ENCODE measurements around the gene ZCCHC7.

DNA sequence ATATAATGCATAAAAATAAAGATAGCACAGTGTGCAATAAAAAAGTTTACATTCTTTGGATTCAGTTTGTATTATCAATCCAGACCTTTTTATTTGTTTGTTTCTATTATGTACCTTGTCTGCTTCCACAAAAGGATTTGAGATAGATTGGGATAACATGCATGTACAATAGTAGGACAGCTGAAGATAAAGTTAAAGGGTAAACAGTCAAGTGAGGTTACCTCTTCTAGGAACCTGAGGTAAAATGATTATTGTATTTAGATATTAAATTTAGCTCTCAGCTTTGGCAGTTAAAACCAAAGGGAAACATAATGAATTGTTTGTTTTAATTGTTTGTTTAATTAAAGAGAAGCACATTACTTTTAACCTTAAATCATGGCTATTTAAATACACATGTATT is 81.7 kb downstream of the ZCCHC7 start:
- TF ChIP-seq, protein P1, sequence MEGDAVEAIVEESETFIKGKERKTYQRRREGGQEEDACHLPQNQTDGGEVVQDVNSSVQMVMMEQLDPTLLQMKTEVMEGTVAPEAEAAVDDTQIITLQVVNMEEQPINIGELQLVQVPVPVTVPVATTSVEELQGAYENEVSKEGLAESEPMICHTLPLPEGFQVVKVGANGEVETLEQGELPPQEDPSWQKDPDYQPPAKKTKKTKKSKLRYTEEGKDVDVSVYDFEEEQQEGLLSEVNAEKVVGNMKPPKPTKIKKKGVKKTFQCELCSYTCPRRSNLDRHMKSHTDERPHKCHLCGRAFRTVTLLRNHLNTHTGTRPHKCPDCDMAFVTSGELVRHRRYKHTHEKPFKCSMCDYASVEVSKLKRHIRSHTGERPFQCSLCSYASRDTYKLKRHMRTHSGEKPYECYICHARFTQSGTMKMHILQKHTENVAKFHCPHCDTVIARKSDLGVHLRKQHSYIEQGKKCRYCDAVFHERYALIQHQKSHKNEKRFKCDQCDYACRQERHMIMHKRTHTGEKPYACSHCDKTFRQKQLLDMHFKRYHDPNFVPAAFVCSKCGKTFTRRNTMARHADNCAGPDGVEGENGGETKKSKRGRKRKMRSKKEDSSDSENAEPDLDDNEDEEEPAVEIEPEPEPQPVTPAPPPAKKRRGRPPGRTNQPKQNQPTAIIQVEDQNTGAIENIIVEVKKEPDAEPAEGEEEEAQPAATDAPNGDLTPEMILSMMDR (IDR thresholded peaks at IDR 0.05 in 2 of 3, conservative IDR thresholded peaks at IDR 0.05 in 1 of 3; ENCODE audit: borderline replicate concordance in 1 of 3, insufficient read depth in 1 of 3, low read depth in 2 of 3, low read length in 2 of 3): no peak
- TF ChIP-seq, protein P2, sequence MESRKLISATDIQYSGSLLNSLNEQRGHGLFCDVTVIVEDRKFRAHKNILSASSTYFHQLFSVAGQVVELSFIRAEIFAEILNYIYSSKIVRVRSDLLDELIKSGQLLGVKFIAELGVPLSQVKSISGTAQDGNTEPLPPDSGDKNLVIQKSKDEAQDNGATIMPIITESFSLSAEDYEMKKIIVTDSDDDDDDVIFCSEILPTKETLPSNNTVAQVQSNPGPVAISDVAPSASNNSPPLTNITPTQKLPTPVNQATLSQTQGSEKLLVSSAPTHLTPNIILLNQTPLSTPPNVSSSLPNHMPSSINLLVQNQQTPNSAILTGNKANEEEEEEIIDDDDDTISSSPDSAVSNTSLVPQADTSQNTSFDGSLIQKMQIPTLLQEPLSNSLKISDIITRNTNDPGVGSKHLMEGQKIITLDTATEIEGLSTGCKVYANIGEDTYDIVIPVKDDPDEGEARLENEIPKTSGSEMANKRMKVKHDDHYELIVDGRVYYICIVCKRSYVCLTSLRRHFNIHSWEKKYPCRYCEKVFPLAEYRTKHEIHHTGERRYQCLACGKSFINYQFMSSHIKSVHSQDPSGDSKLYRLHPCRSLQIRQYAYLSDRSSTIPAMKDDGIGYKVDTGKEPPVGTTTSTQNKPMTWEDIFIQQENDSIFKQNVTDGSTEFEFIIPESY (IDR thresholded peaks at IDR 0.05; ENCODE audit: extremely low read depth, insufficient replicate concordance, low read length): no peak
- TF ChIP-seq POLR2A (IDR thresholded peaks at IDR 0.05; ENCODE audit: borderline replicate concordance, extremely low read depth, insufficient read depth, insufficient read length) (no peak), RAD21 (IDR thresholded peaks at IDR 0.05; ENCODE audit: low read depth) (no peak), POLR2AphosphoS5 (IDR thresholded peaks at IDR 0.05; ENCODE audit: low read depth, low read length) (no peak)

Data from HCT116 (cell line).